Measurements from ENCODE around the gene TPRG1L.
"Not testable (repeated sequence)": the region's sequence is repeated elsewhere in the genome, so short reads cannot be mapped to it uniquely, and the experiment has no call there.

Gene TPRG1L

DNA sequence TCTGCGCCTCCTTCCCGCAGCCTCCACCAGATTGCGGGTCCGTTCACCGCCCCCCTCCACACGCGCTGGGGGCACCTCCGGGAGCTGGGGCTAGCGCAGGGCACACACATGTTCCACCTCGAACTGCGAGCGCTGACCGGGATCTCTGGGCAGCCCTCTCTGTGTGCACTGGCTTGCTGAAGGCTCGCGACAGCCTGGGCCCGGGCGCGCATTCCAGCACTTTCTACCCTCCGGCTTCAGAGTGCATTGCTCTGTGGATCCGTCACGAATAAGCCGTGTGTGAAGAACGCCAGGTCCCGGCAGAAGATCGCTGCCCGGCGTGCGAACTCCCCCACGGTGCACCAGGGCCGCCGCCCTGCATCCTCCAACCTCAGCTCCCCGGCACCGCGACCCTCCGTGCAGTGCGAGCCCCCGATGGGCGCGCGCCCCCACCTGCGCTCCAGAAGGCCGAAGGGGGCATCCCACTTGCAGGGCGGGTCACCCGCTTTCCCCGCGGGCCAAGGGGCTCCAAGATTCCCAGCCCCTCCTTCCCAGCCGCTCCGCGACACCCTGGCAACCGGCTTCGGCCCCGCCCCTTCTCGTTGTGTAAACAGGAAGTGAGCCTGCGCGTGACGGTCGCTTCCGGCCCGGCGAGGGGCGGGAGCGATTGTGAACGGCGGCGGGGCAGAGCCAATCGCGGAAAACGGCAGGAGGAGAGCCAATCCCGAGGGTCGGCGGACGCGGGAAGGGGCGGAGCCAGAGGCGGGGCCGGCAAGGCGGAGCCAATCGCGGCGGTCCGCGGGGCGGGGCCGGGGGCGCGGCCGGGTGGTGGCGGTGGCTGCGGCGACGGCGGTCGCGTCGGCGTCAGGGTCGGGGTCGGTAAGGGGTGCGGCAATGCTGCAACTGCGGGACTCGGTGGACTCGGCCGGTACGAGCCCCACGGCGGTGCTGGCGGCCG, at the start of gene TPRG1L:
Gene TPRG1L, plus strand, starts transcription at position 816 of the 937 bp plus-strand sequence. Its CDS starts 58 bp downstream, at position 874.
- DNase-seq (ENCODE audit: low read depth): peak; percentile 84

DNA sequence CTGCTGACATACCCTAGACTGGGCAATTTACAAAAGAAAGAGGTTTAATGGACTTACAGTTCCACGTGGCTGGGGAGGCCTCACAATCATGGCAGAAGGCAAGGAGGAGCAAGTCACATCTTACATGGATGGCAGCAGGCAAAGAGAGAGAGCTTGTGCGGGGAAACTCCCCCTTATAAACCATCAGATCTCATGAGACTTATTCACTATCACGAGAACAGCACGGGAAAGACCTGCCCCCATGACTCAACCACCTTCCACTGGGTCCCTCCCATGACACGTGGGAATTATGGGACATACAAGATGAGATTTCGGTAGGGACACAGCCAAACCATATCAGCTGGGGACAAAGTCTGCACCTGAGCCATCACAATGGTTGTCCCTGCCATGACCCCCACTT, 49.3 kb upstream of the TPRG1L start:
- DNase-seq (ENCODE audit: low read depth): not testable (repeated sequence)

DNA sequence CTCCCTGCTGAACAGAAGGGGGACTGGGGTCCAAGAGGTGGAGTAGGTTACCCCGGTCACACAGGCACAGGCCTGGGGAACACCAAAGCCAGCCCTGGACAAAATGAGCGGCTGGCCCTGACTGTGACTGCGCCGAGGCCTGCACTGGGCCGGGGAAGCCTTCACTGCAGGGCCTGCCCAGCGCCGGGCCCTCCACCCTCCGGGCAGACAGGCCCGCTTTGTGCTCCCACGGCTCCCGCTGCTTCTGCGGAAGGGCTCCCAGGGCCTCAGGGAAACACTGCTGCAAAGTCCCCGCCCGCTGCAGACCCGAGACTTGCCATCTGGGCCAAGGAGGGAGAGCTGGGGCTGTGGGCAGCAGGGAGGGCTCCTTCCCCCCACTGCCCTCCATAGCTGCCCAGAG, 48.8 kb upstream of the TPRG1L start:
- no peak for DNase-seq (ENCODE audit: low read depth)

DNA sequence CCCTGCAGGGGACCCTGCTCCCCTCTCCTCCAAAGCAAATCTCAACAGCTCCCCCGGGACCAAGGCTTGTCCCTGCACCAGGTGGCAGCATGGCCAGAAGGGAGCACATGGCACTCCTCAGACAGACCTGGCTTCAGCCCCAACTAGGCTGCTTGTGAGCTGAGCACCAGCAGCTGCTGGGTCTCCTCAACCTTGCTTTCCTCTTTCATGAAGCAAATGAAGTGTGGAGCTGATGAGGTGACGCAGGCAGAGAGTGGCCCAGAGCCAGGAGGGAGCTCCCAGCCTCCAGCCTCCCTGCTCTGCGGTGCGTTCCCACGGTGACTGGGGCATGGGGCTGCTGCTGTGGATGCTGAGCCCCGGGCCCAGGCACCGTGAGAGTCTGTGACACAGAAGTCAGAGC, 47.5 kb upstream of the TPRG1L start:
- no peak for DNase-seq (ENCODE audit: low read depth)

DNA sequence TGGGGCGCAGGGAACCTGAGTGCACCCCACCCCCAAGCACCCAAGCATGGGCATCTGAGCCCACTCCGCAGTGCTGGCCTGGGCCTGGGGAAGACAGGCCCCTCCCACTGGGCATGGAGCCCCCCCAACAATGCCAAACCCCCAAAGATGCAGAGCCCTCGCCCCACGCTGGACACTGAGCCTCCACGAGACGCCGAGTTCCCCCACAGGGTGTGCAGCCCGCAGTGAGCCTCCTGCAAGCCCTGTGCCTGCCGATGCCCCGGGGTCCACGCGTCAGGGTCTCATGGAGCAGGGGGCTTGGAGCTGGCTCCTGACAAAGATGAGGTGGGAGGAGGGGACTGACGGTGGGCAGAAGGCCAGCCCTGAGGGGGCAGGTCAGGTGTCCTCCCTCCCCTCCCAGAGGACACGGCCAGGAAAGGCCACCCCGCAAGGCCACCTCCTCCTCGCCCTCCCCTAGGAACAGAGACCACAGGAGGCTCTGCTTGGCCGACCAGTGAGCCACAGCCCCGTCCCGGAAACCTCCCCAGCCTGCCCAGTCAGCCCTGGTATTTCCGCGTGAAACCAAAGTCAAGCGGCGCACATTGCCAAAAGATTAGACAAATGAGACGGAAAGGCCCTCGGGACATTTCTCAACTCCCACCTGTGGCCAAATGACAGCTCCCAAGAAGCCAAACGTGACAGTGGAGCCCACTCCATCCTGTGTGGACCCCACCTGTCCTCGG, 46.9 kb upstream of the TPRG1L start:
- no peak for DNase-seq (ENCODE audit: low read depth)

DNA sequence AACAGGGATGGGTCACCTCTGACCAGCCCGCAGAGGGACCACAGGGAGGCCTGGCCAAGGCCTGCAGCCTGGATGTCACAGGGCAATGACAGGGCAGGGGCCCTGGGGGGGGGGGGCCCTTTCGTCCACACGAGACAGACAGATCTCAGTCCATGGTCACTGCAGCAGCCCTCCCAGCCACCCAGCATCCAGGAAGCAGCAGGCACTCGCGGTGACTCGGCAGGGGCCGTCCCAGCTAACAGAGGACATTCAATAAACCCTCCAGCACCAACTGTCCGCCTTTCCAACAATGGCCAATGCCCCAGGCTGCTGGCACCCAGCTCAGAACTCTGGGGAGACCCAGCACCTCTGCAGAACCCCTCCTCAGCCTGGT, 46.4 kb upstream of the TPRG1L start:
- DNase-seq (ENCODE audit: low read depth): no peak

DNA sequence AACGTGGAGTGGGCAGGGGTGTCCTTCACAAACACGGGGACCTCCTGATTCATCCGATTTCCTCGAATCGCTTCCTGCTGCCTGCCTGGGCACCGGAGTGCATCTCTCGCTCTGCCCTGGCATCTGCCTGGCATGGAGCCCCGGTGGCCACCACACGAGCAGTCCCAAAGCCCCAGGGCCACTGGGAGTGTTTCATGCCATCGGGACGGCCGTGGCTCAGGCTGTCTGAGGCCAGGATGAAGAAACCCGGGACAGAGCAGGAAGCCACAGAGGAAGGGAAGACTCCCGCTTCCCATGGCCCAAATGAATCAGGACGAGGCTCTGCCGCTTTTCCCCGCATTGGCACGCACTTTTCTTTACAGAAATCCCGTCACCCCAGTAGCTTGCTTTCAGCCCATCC, 45.9 kb upstream of the TPRG1L start:
- DNase-seq (ENCODE audit: low read depth): no peak

DNA sequence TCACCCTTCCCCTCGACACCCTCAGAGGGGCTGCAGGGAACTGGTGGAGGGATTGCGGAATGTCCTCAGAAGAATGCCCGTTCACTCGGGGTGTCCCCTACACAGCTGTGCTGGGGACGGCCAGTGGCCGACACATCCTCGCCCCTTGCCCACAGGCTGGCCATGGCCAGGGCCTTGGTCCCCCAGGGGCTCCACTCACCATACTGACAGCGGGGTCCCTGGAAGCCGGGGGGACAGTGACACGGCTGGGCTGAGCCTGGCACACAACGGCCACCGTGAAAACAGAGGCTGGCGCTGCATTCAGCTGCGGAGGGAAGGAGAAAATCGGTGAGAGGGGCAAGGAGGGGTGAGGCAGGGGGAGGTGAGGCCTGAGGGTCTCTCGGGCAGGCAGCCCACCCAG, 45.2 kb upstream of the TPRG1L start:
- no peak for DNase-seq (ENCODE audit: low read depth)

DNA sequence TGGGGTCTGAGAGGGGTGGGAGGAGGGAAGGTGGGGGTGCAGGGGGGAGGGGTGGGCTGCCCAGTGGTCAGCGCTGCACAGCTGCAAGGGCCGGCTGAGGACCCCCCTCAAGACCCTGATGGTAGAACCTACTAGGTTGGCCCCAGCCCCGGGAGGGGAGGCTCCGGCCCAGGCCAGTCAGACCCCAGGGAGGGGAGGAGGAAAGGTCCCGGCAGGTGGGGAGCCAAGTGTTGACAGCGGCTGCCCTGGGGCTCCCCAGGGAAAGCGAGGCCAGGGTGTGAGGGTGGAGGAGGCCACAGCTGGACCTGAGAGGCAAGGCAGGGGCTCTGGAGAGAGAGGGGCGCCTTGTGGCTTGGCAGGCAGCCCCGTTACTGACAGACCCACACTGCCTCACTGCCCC, 44.6 kb upstream of the TPRG1L start:
- DNase-seq (ENCODE audit: low read depth): no peak

DNA sequence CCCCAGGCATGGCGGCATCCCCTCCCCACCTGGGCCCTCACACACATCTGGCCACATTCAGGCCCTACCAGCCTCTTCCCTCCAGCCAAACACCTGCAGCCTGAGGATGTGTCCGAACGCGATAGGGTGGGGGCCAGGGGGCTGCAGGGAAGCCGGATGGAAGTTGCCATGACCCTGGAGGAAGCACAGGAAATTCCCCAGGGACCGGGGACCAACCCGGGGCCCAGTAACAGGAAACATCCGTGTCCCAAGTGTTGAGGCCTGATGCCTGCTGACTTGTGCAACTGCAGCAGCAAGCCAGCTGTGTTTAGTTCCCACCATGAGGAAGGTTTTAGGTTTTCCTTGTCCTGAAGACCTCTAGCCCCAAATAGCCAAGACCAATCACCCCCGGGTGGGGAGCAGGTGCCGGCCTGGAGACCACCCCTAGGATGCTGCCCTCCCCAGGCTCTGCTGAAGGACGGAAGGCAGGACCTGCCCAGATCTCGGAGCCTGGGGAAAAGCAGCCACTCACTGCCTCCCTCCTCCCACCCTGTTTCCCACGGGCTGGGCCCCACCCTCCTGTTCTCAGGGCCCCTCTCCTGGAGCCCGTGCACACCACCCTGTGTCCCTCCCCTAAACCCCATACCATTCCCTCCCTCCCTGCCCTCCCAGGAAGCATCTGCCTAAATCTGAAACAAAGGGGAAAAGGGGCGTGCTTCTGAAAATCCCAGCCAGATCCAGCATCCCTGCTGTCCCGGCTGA, 43.3 kb upstream of the TPRG1L start:
- no peak for DNase-seq (ENCODE audit: low read depth)

DNA sequence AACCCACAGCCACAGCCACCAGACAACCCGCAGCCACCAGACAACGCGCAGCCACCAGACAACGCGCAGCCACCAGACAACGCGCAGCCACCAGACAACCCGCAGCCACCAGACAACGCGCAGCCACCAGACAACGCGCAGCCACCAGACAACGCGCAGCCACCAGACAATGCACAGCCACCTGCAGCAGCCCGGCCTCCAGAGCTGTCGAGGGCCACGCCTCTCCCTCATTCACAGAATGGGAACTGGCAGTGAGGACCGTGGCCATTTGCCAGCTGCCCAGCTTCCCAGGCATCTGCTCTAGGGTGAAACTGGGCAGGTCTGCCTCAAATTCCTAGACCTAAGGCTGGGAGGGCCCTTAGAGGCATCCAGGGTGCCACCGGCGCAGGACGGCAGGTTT, 41.1 kb upstream of the TPRG1L start:
- not testable (repeated sequence) for DNase-seq (ENCODE audit: low read depth)

DNA sequence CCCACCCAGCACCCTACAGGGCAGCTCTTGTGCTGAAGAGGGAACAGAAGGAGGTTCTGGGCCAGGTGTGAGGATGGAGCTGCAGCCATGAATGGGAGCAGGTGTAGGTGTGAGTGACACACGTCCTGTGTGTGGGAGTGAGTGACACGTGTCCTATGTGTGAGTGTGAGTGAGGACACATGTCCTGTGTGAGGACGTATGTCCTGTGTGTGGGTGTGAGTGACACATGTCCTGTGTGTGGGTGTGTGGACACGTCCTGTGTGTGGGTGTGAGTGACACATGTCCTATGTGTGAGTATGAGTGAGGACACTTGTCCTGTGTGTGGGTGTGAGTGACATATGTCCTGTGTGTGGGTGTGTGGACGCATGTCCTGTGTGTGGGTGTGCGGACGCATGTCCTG, 39.9 kb upstream of the TPRG1L start:
- DNase-seq (ENCODE audit: low read depth): no peak

DNA sequence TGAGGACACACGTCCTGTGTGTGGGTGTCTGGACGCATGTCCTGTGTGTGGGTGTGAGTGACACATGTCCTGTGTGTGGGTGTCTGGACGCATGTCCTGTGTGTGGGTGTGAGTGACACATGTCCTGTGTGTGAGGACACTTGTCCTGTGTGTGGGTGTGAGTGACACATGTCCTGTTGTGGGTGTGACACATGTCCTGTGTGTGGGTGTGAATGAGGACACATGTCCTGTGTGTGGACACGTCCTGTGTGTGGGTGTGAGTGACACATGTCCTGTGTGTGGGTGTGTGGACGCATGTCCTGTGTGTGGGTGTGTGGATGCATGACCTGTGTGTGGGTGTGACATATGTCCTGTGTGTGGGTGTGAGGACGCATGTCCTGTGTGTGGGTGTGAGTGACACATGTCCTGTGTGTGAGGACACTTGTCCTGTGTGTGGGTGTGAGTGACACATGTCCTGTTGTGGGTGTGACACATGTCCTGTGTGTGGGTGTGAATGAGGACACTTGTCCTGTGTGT, 39.4 kb upstream of the TPRG1L start:
- DNase-seq (ENCODE audit: low read depth): not testable (repeated sequence)

DNA sequence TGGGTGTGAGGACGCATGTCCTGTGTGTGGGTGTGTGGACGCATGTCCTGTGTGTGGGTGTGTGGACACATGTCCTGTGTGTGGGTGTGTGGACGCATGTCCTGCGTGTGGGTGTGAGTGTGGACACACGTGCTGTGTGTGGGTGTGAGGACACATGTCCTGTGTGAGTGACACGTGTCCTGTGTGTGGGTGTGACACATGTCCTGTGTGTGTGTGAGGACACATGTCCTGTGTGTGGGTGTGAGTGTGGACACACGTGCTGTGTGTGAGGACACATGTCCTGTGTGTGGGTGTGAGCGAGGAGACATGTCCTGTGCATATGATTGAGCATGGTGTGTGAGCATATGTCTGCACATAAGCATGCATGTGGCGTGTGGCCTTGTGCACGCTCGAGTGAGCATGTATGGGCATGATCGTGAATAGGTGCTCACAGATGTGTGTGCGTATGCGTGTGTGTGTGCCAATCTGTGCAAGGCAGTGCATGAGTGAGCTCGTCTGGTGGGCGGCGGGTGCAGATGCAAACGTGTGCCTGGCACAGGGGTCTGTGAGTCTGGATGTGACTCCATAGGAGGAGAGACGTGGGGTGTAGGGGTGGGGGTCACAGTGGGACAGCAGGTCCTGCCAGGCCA, 38.8 kb upstream of the TPRG1L start:
- no peak for DNase-seq (ENCODE audit: low read depth)

DNA sequence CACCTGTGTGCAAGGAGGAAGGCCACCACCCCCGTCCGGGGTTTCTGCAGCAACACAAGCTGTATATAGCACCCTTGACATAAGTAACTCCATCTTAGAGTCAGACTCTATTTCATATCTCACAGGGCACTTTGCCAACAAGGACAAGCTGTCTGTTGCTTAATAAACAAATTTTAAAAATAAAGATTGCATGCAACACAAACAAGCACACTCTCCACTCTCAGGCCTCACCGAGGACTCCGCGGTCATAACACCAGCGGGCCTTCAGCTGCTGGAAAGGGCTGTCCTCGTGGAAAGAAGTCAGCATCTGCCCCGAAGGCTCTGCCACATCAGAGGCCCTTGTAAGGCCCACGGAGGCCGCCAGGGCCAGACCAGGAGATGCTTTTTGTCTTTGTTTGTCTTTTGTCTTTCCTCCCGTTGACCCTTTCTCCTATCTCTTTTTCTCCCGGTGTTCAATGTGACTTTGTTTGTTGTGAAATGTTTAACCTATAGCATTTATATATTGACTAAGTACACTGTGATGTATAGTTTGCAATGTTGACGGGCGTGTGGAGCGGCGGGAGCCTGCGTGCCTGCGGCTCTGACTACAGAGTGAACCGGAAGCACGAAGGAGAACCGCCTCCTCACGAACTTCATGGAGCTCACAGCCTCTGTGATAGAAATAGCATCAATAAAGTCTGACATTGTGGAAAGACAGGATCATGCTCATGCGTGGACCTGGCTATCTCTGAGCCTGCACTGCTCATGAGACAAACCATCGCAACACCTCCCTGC, 37.6 kb upstream of the TPRG1L start:
- no peak for DNase-seq (ENCODE audit: low read depth)

DNA sequence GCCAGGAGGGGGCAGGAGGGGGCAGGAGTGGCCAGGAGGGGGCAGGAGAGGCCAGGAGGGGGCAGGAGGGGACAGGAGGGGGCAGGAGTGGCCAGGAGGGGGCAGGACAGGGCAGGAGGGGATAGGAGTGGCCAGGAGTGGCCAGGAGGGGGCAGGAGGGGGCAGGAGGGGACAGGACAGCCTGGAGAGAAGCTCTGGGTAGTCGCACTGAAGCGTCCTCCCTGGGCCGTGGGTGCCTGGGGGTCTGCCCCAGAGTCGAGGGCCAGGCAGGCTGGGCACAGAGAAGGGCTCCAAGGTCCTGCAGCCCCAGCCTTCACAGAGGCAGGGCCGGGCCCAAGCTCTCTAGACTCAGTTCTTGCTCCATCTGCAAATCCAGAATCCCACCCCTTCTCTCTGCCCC, 36.4 kb upstream of the TPRG1L start:
- no peak for DNase-seq (ENCODE audit: low read depth)

DNA sequence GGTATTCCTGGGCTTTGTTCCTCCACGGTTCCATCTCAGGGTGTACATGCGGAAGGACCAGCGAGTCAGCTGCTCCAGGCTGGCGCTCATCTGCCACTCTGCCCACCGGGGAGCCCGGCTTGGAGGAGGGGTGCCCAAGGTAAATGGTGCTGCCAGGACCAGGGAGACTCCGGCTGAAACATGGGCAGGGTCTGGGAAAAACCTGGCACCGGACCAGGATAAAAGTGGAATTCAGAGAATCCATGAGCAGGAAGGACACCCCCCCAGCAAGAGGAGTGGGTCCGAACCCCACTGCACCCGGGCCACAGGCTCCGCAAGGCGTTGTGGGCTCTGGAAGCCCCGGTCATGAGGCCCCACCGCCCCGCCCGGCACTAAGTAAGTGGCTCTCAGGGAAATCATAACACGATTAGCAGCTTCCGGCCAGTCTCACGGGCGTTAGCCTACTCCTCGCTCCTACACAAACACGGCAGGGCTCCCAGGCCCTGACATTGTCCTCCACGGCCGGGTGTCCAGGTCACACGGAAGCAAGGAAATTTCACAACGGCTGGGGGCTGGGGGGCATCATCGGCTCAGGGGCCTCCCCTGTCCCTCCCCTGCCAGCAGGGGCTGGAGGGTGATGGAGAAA, 34.6 kb upstream of the TPRG1L start:
- DNase-seq (ENCODE audit: low read depth): no peak

DNA sequence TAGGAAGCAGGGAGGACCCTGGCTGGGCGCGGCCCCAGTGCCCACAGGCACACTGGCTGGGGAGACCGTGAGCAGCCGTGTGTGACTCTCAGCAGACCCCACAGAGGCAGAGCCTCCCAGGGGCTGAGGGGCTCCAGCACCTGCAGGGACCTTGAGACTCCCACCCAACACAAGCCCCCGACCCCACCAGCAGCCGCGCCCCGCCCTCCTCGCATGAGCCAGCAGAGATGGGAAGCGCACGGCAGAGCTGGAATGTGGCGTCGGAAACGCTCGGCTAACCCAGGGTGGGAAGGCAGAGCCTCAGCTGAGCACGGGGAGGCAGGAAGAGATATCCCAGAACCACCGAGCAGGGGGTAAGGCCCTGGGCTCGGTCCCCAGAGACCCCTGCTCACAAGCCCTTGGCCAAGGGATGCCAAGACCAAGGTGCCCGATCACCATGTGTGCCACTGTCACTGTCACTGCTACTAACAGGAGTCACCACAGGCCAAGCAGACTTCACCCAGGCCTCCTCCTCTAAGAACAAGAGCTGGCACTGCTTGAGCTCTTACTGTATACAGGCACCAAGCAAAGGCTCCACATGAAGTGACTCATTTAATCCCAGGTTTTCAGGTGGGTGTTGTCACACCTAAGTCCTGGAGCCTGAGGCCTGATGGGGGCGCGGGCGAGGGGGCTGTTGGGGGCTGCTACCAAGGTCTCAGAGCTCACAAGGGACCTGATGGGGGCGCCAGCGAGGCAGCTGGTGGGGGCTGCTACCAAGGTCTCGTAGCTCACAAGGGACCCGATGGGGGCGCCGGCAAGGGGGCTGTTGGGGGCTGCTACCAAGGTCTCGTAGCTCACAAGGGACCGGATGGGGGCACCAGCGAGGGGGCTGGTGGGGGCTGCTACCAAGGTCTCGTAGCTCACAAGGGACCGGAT, 33.6 kb upstream of the TPRG1L start:
- no peak for DNase-seq (ENCODE audit: low read depth)

DNA sequence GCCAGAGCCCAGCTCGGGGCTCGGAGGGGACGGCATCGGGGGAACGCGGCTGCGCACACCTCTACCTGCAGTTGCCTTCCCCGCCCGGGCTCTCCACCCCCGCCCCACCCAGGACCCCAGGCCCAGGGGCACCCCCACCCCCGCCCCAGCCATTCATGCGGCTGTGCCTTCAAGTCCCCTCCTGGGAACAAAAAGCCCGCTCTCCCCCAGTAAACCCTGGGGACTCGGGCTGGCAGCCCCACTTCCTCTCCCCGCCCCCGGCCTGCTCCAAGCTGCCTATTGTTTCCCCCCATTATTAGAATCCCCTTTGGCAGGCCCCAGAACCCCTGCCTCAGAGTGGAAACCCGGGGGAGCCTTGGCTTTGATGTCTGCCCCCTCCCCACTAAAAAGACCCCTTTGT, 31.5 kb upstream of the TPRG1L start:
- no peak for DNase-seq (ENCODE audit: low read depth)

DNA sequence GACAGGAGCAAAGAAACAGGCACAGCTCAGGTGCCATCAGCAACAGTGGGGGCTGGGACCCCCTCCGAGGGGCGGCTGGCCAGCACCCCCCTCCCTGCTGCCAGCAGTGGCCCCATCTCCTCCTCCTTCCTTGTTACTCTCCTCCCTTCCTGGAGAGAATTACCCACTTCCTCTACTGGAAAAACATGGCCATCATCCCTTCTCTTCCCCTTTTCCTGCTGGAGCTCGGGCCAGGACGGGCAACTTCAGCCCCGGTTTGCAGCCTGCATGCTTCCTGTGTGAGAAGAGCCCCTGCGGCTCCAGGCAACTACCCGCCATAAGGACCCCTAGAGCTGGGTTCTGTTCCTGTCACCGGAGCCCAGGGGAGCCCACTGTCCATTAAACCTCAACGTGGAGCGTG, 31.1 kb upstream of the TPRG1L start:
- DNase-seq (ENCODE audit: low read depth): no peak

All from fibroblast of the conjunctiva (primary cell).